Stimulated activated CD4-positive, alpha-beta T cell treated with anti-CD3 and anti-CD28 coated beads, Interleukin-1b, Interleukin-23, amount 100 ng/mL, for 1 hour (primary cell): Measurements from ENCODE around the gene RNF157.
"Not testable (repeated sequence)": the region's sequence is repeated elsewhere in the genome, so short reads cannot be mapped to it uniquely, and the experiment has no call there.

ENCODE experiments used
- DNase-seq, 2 donors: peaks; one replicate each; pipeline ENCODE4 v3.0.0-alpha.2; 2020; ENCODE audit warnings: low read depth in 2 of 2

Gene RNF157

DNA sequence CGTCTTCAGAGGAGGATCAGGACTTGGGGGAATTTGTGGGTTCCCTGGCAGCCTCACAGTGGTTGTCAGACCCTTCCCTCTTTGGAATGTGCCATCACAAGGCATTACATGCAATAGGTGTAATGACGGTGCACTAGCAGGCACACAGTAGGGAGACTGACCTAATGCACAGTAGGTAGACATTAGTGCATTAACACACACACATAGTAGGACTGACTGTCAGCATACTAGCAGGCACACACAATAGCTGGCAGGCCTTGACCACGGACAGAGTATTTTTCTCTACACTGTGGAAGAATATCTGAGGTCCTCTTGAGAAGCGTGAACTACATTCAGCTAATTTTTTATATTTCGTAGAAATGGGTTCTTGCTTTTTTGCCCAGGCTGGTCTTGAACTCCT, 14.0 kb upstream of the RNF157 start:
- DNase-seq, result no peak

GRCh38 chr17:76253841-76254240, 13.5 kb upstream of the RNF157 start:
- DNase-seq, result no peak

DNA sequence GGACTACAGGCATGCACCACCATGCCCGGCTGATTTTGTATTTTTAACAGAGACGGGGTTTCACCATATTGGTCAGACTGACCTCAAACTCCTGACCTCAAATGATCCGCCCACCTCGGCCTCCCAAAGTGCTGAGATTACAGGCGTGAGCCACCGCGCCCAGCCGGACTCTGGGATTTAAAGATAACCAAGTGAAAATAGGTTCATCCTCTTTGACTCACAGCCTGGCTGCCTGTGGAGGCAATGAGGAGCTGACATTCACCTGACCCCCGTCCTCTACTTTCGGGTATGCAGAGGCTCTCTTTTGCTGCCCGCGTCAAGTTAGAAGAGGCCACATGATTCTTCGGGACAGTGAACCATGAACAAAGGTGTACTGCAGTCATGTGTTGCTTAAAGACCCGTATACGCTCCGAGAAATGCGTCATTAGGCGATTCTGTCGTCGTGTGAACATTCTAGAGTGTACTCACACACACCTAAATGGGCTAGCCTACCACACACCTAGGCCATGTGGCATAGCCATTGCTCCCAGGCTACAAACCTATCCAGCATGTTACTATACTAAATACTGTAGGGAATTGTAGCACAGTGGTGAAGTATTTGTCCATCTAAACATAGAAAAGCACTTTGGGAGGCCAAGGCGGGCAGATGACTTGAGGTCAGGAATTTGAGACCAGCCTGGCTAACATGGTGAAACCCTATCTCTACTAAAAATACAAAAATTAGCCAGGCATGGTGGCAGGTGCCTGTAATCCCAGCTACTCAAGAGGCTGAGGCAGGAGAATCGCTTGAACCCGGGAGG, 12.9 kb upstream of the RNF157 start:
- DNase-seq, result not testable (repeated sequence)

GRCh38 chr17:76252040-76252954, 12.0 kb upstream of the RNF157 start:
- DNase-seq, result no peak

DNA sequence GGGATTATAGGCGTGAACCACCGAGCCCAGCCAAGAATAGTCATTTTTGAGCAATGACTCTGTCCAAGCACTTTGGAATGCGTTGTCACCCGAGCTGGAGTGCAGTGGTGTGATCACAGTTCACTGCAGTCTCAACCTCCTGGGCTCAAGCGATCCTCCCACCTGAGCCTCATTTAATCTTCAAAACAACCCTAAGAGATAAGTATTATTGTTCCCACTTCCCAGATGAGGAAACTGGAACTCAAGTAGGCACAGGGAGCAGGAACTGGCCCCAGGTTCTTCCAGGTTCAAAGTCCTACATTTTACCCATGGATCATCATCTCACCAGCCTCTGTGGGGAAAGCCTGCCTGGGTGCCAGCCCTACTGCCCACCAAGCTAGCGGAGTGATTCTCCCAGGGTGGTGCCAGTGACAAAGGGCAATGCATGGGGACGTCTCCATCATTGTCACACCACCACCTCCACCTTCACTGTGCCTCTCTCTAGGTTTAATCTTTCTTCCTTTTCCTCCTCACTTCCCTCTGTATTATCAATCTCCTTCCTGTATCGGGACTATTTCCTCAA, 11.3 kb upstream of the RNF157 start:
- DNase-seq, result no peak

- no peak for DNase-seq
Observed at GRCh38 chr17:76250141-76250540, 9.8 kb upstream of the RNF157 start.

GRCh38 chr17:76248013-76248782, 7.9 kb upstream of the RNF157 start:
- no peak for DNase-seq

GRCh38 chr17:76247304-76247703, 7.0 kb upstream of the RNF157 start:
- DNase-seq, result no peak

GRCh38 chr17:76246080-76247066, 6.1 kb upstream of the RNF157 start:
- no peak for DNase-seq

- not testable (repeated sequence) for DNase-seq
Observed at GRCh38 chr17:76244721-76245120, 4.4 kb upstream of the RNF157 start.

DNA sequence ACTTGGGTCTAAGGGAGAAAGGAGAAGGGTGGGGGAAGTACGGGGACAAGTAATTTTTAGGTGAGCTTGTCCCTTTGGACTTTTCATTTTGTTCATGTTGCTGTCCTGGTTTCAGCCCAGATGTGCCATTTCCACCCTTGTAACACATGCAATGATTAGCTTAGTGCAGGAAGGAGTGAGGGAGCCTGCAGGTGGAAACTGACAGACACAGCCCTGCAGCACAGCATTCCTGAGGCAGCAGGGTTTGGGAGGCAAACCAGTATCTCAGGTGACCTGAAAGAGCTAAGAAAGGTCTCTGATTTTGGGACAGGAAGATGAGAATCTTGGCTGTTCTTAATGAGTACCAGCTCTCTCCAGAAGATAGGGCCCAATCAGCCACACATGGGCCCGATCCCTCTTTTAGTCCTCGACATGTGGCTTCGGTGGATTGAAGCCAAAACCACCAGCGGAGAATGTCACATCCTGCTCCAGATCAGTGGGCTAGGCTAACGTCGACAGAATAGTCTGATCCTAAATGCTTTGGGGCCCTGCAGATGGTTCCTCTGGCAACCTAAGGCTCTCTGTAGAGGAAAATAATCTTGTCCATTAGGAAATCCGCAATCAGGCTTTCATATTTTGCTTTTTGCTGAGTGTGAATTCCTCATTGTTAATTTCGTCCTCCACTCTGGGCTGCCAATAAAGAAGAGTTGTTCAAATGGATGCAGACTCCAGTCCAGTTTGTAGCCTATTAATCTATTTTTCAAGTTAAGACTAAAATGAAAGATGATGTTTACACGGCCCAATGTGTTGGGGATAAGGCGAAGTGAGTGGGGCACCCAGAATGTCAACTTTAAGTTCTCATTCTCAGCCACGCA, 3.8 kb upstream of the RNF157 start:
- DNase-seq, result no peak

DNA sequence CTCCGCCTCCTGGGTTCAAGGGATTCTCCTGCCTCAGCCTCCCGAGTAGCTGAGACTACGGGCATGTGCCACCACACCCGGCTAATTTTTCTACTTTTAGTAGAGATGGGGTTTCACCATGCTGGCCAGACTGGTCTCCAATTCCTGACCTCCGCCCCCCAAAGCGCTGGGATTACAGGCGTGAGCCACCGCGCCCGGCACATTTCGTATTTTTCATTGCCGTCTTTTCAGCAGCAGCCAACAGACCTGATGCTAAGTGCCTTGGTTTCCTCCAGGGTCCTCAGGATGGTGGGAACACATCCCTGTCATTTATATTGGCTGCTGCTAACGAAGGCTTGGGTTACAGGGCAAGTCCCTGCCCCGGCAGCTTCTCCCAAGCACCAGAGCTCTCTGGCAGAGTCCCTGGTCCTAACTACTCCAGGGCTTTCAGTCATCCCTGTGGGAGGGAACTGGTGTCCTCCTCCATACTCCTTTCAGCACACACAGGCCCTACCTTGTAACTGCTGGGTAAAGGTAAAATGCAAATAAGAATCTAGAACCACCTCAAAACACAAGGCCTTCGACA, 1.5 kb upstream of the RNF157 start:
- no peak for DNase-seq

- no peak for DNase-seq
Observed at GRCh38 chr17:76241204-76241538, 878 bp upstream of the RNF157 start.

DNA sequence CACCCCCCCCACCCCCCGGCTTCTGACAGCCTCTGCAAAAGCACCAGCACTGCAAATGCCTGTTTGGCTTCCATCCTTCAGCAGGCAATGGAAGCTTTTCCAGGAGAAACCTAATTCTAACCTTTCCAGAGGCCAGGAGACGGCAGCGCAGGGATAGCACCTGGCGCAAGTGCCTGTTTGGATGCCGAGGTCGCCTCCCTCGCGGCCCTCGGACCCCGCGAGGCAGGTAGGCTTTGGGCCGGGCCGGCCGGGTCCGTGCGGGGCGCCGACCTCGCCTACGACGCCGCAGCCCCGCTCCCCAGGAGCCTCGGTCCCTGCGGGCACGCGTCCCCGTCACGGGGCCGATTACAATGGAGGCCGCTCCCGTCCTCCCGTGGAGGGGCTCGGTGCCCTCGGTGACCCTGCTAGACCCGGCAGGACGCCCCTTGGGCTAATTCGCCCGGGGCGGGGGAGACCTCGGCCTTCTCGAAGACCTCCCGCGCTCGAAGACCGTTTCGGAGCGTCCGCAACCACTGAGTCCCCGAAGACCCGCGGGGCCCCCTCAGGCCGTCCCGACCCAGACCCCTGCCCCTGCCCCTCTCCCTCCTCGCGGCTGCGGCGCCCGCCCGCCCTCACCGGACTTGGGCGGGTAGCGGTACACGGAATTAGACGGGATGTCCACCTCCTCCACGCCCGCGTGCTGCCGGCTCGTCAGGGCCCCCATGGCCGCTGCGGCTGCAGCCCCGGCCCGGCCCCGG, 587 bp downstream of the RNF157 start:
- no peak for DNase-seq

DNA sequence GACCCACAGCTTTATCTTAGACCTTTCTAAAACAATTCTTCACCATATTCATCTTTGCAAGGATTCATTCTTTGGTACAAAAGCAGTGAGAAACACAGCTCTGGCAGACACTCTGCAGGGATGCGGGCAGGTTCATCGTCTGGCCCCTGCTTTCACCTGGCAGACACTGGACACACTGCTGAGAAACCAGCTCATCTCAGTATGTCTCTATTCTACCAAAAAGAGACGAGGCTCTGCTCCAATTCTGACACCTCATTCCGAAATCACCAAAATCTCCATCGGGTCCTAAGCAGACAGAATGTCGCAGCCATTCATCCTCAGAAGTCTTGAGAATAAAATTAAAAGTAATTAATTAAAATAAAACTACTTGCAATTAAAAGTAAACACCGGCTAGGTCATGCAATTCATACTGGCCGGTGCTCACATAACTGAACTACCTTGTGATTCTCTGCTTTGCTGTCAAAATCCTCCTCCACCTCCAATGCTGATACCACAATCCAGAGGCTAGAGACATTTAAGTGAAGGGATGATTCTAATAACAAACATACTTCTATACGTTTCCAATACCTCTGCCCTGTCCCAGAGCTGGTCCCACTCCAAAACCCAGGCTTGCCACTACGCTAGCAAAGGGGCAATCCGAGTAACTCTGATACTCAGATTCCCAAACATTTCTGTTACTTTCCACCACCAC, 1.3 kb downstream of the RNF157 start:
- DNase-seq, result no peak

DNA sequence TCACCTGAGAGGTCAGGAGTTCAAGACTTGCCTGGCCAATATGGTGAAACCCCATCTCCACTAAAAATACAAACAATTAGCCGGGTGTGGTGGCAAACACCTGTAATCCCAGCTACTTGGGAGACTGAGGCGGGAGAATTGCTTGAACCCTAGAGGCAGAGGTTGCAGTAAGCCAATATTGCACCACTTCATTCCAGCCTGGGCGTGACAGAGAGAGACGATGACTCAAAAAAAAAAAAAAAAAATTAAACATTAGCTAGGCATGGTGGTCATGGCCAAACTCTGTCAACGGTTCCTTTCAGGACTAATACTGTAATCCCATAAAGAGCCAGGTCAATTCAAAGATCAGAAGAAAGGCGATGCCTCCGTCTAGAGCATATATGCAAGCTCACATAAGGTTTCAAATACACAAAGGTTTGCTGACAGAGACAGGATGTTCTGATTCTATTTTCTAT, 2.4 kb downstream of the RNF157 start:
- DNase-seq, result no peak

- no peak for DNase-seq
Observed at GRCh38 chr17:76236603-76237002, 3.7 kb downstream of the RNF157 start.

GRCh38 chr17:76235883-76236282, 4.4 kb downstream of the RNF157 start:
- DNase-seq, result no peak
